GM23248 (cell line): Measurements from ENCODE around the gene VWF.

Experiments used
- EZH2 ChIP-seq: fragments of 200-600 bp; sonication (generic); IDR thresholded peaks from 2 replicates; pipeline ENCODE4 v1.6.1; 2018; ENCODE audit warnings: antibody characterized with exemption, mild to moderate bottlenecking; ENCODE audit not compliant: insufficient read depth, poor library complexity, severe bottlenecking
- EZH2phosphoT487 ChIP-seq: fragments of 200-600 bp; sonication (generic); IDR thresholded peaks from 2 replicates; pipeline ENCODE4 v1.6.1; 2018; ENCODE audit warnings: antibody characterized with exemption, moderate library complexity, mild to moderate bottlenecking, low read depth; ENCODE audit not compliant: insufficient read depth

DNA sequence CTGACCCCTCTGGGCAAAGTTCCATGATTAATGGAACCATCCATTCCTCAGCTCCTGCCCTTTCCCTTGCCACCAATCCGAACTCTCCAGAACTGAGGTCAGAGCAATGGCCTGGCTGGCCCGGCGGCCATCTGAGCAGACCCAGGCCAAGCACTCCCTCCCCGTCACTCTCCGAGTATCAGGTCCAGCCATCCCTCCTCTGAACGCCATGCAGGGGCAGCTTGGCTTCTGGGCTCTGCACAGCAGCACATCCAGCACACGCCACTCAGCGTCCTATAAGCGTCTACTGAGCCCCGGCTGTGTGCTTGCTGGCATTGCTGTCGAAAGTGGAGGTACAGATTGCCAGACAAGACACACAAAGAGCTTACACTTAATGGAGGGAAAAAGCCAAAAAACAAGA, 34.3 kb upstream of the VWF start:
- TF ChIP-seq EZH2phosphoT487 = no peak
- TF ChIP-seq EZH2 = no peak
